NCI-H187 (cell line): ENCODE data around the gene NAA16.
"Not testable (repeated sequence)": the region's sequence is repeated elsewhere in the genome, so short reads cannot be mapped to it uniquely, and the experiment has no call there.

Source experiments
- DNase-seq, 2 experiments: peaks; one replicate each; lab custom pipeline; 2025; lab: John Stamatoyannopoulos, UW

Gene NAA16

GRCh38 chr13:41408746-41409145 lies 97.7 kb downstream of the NAA16 start:
- no peak for DNase-seq

DNA sequence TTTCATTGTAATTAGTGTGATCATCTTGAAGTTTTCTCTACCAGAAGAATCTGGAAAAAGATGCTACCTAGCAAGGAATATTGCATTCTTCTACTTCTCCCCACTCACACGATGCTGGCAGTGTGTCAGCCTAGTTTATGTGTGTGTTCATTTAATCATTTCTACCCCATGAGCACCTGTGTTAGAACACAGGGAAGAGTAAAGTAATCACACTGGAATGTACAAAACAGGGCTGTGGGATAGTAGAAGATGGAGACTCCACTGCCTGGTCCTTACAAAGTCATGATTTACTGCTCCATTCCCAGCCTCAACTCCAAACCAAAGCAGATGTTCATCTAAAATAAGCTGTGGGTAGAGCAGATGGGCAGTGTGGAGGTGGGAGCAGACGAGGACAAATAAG lies 98.5 kb downstream of the NAA16 start:
- DNase-seq, result no peak

DNA sequence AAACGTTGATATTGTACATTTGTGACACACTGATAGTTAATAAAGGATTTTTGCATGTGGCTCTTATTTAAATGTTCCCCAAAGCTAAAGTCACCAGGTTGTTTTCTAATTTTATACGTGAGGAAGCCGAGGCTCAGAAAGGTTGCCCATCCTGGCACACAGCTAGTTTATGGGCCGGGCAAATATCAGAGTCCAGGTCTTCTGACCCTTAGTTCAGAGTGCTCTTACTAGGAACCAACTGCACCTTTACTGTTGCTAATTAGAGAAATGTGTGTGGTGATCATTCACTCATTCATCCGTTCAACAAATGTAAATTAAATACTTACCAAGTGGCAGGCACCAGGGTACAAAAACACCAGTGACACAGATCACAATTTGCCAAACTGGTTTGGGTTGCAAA lies 100.0 kb downstream of the NAA16 start:
- no peak for DNase-seq

DNA sequence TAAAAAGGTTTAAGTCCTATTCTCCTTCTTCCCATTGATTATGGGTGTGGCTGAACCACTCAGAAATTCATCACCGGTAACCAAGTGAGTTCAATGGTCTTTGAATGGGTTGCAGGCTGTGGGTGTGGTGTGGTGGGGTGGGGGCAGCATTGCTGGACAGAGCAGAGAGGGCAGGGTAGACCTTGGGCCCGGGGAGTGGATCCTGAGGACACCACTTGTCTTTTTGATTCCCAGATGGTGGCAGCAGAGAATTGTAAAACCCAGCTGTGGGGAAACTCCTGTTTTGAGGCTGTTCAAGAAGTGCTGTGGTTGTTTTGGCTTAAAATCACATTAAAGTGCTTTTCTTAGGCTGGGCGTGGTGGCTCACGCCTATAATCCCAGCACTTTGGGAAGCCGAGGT lies 100.5 kb downstream of the NAA16 start:
- DNase-seq, result no peak

DNA sequence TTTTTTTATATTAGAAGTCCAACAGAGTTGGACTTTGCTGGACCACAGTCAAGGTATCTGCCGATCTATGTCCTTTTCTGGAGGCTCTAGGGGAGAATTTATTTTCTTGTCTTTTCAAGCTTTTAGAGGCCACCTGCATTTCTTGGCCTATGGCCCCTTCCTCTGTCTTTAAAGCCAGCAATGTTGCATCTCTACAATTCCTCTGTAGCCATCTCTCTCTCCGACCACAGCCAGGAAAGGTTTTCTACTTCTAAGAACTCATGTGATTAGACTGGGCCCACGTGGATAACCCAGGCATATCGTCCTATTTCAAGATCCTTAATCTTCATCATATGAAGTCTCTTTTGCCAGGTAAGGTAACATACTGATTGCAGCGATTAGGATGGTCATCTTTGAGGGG lies 102.8 kb downstream of the NAA16 start:
- no peak for DNase-seq

- DNase-seq, result no peak
These were observed 105.2 kb downstream of the NAA16 start for GRCh38 chr13:41416276-41416675.

DNA sequence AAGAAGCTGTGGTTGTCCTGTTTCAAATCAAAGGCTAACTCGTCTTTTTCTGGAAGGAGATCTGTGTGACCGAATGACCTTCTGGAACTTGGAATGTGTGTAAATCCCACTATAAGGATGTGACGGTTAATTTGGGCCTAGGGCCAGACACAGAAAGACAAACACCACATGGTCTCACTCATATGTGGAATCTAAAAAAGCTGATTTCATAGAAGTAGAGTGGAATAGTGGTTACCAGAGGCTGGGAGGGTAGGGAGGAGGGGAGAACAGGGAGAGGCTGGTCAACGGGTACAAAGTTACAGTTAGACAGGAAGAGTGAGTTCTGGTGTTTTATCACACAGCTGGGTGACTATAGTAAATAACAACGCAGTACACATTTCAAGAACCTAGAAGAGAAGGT lies 107.0 kb downstream of the NAA16 start:
- DNase-seq, result no peak

DNA sequence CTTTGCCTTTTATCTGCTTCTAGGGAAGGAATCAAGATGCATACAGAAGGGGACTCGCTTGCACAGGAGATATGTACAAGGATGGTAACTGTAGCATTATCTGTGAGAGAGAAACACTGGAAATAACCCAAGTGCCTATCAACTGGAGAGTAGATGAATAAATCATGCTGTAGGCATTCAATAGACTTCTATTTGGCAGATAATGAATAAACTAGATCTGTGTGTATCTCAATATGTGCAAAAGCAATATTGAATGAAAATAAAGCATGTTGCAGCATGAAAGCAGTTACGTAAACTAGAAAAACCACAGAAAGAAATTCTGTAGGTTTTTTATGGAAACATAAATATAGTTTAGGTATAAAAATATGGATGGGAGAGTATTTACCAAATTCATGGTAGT lies 107.7 kb downstream of the NAA16 start:
- no peak for DNase-seq

DNA sequence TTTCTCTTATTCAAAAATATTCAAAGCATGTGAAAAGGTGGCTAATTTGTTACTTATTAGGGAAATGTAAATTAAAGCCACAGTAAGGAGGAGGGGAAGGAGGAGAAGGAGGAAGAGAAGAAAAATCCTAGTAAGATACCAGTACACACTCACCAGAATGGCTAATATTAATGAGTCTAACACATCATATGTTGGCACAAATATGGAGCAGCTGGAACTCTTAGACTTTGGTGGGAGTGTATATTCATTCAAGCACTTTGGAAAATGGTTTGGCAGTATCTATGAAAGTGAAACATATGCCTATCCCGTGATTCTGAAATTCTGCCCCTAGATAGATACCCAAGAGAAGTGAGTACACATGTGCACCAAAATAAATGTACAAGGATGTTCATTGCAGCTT lies 108.1 kb downstream of the NAA16 start:
- no peak for DNase-seq

- DNase-seq, result no peak
These were observed 109.1 kb downstream of the NAA16 start for GRCh38 chr13:41420146-41420545.

DNA sequence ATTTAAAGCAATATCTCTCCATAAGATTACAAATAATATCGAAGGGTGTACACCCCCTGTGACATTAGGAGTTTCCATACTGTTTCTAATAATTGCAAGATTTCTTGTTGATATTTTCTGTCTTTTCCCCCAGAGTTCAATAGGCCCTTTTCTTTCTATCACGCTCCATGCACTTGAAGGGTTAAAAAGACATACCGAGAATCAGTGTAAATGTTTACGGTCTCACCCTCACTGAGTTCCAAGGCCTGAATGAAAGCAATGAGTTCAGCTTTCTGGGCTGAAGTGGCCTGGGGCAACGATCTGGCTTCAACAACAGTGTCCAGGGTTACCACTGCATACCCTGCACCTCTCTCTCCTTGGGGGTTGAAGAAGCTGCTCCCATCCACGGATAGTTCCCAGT lies 110.3 kb downstream of the NAA16 start:
- not testable (repeated sequence) for DNase-seq

GRCh38 chr13:41421983-41422382 lies 110.9 kb downstream of the NAA16 start:
- not testable (repeated sequence) for DNase-seq

DNA sequence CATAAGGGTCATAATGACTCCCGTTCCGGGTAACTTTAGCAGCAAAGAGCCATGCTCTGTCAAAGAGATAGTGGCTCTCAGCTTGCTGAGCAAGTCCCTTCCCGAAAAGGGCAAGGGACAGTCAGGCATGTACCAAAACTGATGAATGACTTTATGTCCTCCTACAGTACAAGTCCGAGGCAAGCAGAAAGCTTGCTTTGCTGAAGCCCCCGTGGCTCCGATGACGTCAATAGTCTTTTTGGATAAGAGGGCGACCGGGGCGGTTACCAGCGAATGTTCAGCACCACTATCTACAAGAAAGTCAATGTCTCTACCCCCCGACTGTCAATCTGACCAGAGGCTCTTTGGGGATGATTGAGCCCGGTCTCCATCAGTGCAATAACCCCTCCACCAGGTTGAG lies 112.2 kb downstream of the NAA16 start:
- DNase-seq, result not testable (repeated sequence)

- not testable (repeated sequence) for DNase-seq
These were observed 113.6 kb downstream of the NAA16 start for GRCh38 chr13:41424675-41425074.

GRCh38 chr13:41426047-41426446 lies 115.0 kb downstream of the NAA16 start:
- DNase-seq, result no peak
